Measurements from ENCODE around the gene LRMDA. TPM values are rescaled to one million over a fixed set of nuclear protein-coding genes. Genes with fewer than 3 reads are reported as not detected.

Gene LRMDA
- total and polyA plus RNA-seq, 2 donors (not counting 3 experiments of a cell fraction or from before 2014, with no cell fraction given): 9.7 to 18.0 TPM

DNA sequence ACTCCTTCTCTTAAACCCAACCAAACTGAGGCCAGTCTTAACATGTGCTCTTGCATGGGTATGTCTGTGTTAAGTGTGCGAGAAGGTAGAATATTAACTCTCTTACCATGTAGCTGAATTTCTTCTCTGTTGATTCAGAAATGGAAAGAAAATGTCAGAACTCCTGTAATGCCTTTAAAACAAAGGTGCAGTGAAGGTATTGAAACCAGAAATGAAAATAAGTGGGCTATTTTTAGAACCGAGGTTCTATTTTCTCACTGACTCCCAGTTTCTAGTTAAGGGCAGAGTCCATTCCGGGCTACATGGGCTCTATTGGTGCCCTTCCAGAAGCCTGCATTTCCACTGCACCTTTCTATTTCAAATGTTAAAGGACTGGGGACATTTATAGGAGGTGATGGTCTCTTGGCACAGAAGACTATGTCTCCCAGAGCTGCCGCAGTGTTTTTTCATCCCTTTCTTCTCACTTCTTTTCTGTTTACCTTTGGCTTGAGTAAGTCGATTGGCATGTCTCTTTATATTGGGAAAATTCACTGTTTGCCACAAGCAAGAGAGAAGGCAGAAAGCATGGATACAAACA, 174.9 kb downstream of the LRMDA start:
- Histone ChIP-seq H3K4me3 (replicated peaks in 1 of 3; ENCODE audit: insufficient read depth in 1 of 3, low read depth in 1 of 3, low read length in 3 of 3) (no peak overlapping the region), H3K4me1 (ENCODE audit: control insufficient read depth, extremely low read depth, insufficient read depth, low read length) (no peaks in the 10 kb centered on the region), H3K27me3 (ENCODE audit: control insufficient read depth in 2 of 2, insufficient read depth in 2 of 2, low read length in 2 of 2) (no peaks in the 10 kb centered on the region), H4K20me1 (replicated peaks; ENCODE audit: control insufficient read depth, extremely low read depth, insufficient read depth, low read length) (no peaks in the 10 kb centered on the region), H3K36me3 (ENCODE audit: control insufficient read depth in 2 of 2, extremely low read depth in 1 of 2, insufficient read depth in 2 of 2, low read length in 2 of 2) (no peaks in the 10 kb centered on the region), H3K27ac (ENCODE audit: insufficient read depth, low read depth, low read length) (no peak overlapping the region), H3K9me3 (replicated peaks; ENCODE audit: control insufficient read depth, insufficient read depth, low read length) (no peaks in the 10 kb centered on the region), H3K9ac (replicated peaks; ENCODE audit: extremely low read depth, insufficient read depth, low read length) (no peak overlapping the region), H3K4me2 (ENCODE audit: insufficient read depth, low read length) (no peak overlapping the region), H3K9me1 (replicated peaks; ENCODE audit: control insufficient read depth, extremely low read depth, insufficient read depth, low read length) (no peaks in the 10 kb centered on the region), H2AFZ (ENCODE audit: low read depth, low read length) (no peak overlapping the region), H3K79me2 (ENCODE audit: control insufficient read depth, insufficient read depth, low read length) (no peaks in the 10 kb centered on the region)
- FAIRE-seq (no peak), DNase-seq (ENCODE audit: low read depth, low spot score) (no peak)
- TF ChIP-seq POLR2AphosphoS5 (IDR thresholded peaks at IDR 0.05; ENCODE audit: insufficient read depth, low read depth, low read length) (no peak), POLR2A (IDR thresholded peaks at IDR 0.05; ENCODE audit: low read depth, low read length) (no peak), FOS (IDR thresholded peaks at IDR 0.05; ENCODE audit: borderline replicate concordance, insufficient read depth, low read length) (no peak), EZH2 (IDR thresholded peaks at IDR 0.05; ENCODE audit: borderline replicate concordance, low read depth, low read length, severe bottlenecking) (no peak), JUN (IDR thresholded peaks at IDR 0.05; ENCODE audit: borderline replicate concordance, insufficient read depth, insufficient read length, low read depth) (no peak), GATA2 (IDR thresholded peaks at IDR 0.05; ENCODE audit: insufficient read depth, insufficient read length, low read depth, low read length) (no peak), MYC (IDR thresholded peaks at IDR 0.05; ENCODE audit: low read depth, low read length) (no peak)
- TF ChIP-seq, protein P1, sequence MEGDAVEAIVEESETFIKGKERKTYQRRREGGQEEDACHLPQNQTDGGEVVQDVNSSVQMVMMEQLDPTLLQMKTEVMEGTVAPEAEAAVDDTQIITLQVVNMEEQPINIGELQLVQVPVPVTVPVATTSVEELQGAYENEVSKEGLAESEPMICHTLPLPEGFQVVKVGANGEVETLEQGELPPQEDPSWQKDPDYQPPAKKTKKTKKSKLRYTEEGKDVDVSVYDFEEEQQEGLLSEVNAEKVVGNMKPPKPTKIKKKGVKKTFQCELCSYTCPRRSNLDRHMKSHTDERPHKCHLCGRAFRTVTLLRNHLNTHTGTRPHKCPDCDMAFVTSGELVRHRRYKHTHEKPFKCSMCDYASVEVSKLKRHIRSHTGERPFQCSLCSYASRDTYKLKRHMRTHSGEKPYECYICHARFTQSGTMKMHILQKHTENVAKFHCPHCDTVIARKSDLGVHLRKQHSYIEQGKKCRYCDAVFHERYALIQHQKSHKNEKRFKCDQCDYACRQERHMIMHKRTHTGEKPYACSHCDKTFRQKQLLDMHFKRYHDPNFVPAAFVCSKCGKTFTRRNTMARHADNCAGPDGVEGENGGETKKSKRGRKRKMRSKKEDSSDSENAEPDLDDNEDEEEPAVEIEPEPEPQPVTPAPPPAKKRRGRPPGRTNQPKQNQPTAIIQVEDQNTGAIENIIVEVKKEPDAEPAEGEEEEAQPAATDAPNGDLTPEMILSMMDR (IDR thresholded peaks at IDR 0.05; ENCODE audit: extremely low read depth in 1 of 2, insufficient read depth in 1 of 2, low read depth in 1 of 2, low read length in 2 of 2): no peak
- TF ChIP-seq, protein P2, sequence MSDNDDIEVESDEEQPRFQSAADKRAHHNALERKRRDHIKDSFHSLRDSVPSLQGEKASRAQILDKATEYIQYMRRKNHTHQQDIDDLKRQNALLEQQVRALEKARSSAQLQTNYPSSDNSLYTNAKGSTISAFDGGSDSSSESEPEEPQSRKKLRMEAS (IDR thresholded peaks at IDR 0.05; ENCODE audit: insufficient read depth, insufficient read length): no peak
- BruUV-seq (replicated peaks): no TSS peak
- ChIA-PET CTCF (no interaction called here), POLR2A (no interaction called here)
- dilution Hi-C loops (cut with MboI; ENCODE audit: extremely low pct_ligation_motif_present, low sequenced_read_pairs): no loop called here
- intact Hi-C loops (cut with micrococcal nuclease): no loop called here
